ENCODE results near the gene SLC9A5.

The SLC9A5 gene

DNA sequence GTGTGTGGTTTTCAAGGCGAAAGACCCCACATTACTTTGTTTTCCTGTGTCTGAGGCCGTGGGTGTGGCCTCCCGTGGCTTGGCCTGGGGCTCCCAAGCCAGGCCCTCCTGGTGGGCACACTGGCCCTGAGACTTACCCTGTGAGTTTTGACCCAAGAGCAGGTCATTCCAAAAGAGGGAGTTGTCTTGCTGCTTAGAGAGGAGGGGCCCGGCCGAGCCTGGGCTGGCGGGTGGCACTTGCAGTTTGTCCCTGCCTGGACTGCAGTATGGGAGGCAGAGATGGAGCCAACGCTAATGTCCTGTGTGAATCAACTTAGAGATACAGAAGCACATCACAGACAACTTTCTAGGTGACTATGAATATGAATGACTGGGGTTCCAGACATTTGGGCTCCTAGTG, 53.3 kb downstream of the SLC9A5 start:
- TF ChIP-seq, protein P1, sequence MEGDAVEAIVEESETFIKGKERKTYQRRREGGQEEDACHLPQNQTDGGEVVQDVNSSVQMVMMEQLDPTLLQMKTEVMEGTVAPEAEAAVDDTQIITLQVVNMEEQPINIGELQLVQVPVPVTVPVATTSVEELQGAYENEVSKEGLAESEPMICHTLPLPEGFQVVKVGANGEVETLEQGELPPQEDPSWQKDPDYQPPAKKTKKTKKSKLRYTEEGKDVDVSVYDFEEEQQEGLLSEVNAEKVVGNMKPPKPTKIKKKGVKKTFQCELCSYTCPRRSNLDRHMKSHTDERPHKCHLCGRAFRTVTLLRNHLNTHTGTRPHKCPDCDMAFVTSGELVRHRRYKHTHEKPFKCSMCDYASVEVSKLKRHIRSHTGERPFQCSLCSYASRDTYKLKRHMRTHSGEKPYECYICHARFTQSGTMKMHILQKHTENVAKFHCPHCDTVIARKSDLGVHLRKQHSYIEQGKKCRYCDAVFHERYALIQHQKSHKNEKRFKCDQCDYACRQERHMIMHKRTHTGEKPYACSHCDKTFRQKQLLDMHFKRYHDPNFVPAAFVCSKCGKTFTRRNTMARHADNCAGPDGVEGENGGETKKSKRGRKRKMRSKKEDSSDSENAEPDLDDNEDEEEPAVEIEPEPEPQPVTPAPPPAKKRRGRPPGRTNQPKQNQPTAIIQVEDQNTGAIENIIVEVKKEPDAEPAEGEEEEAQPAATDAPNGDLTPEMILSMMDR (conservative IDR thresholded peaks at IDR 0.05), result no peak

DNA sequence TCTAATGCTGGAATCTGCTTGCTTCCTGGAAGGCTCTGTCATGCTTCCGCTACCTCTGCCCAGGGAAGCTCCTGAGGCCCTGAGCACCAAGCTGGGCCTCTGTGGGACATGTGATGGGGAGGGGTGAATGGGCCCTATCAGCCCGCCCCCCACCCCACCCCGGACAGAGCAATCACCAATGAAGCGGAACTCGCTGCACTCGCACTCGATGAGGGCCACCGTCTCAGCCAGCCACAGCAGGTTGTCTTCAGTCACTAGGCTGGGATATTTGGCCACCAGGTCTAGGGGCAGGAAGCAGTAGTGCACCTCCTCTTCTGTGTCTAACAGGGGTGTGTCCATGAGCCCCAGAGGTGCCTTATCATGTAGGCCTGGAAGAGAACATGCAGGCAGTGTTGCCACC, 54.2 kb downstream of the SLC9A5 start:
- no peak overlapping the region for H3K27ac ChIP-seq
- TF ChIP-seq, protein P1 (conservative IDR thresholded peaks at IDR 0.05), result no peak

More for the DNA sequence above, 53.3 kb downstream of the SLC9A5 start:
- H3K27ac ChIP-seq, result 0 out of 2 replicates have a peak overlapping the region, but pooled peaks have one; percentile 18

DNA sequence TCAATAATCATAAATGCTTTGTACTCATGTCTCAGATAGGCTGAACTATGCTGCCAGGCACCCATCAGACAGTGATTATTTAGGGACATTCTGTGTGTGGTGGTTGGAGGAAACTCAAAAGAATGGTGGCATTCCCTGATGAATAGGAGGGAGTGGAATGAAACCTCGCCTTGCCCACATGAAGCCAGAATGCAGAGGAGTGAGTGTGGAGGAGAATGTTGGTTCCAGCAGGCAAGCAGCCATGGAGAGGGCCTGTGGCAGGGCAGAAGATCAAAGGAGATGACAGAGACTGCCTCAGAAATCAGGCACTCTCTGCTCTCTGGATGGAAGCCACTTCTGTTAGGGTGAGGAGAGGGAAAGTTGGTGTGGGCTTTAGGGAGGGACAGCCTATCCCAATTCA, 55.2 kb downstream of the SLC9A5 start:
- TF ChIP-seq, protein P1 (conservative IDR thresholded peaks at IDR 0.05), result no peak
- no peak overlapping the region for H3K27ac ChIP-seq

DNA sequence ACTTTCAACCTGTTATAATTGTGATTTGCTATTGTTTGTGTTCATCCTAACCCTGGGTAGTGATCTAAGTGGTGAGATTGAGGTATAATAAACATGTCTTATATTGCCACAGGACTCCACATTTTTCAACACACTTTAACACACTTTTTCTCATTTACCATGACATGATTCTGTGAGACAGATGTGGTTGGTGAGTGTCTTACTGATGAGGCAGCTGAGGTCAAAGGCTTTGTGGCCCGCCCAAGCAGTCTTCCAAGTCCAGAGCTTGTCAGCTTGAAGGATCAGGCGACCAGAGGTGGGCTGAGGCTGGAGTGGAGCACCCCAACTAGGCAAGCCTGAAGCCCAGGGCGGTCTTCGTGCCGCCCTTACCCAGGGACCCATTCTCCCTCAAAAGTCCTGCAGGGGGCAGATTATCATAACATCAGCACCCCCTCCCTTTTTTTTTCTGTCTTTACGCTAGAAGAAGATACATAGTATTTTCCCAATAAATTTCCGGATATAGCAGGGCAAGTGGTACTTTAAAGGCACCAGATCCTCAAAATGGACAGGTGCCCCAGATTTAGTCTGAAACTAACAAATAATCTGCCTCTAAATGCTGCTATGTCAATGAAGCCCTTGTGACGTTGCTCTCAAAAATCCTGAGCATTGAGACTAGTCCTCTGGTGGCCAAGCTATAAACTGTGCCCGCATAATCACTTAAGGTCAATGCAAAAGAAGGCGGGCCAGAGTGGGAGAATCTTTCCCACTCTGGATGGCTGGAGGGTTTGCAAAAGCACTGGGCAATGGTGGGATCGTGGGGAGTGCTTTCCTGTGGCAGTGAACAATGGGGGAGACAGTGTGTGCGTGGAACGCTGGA, 56.7 kb downstream of the SLC9A5 start:
- TF ChIP-seq, protein P1 (conservative IDR thresholded peaks at IDR 0.05), result no peak
- no peak overlapping the region for H3K27ac ChIP-seq

DNA sequence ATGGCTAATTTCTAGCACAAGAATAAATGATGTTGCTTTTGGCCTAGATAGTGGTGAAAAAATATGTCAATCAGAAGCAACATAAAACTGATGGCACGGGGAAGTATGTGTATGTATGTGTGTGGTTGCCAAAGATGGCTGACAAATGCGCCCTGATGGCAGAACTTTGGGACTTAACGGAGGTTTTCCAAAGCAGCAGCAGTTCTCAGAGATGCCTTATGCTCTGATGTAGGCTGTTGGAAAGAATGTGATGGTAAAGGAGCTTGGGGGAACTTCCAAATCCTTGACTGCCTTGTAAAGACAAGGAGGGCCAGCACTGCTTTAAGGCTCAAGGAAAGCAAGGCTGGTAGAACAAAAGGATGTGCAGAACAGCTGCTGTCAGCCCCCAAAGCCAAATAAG, 61.8 kb downstream of the SLC9A5 start:
- TF ChIP-seq, protein P1 (conservative IDR thresholded peaks at IDR 0.05), result no peak
- no peak overlapping the region for H3K27ac ChIP-seq

DNA sequence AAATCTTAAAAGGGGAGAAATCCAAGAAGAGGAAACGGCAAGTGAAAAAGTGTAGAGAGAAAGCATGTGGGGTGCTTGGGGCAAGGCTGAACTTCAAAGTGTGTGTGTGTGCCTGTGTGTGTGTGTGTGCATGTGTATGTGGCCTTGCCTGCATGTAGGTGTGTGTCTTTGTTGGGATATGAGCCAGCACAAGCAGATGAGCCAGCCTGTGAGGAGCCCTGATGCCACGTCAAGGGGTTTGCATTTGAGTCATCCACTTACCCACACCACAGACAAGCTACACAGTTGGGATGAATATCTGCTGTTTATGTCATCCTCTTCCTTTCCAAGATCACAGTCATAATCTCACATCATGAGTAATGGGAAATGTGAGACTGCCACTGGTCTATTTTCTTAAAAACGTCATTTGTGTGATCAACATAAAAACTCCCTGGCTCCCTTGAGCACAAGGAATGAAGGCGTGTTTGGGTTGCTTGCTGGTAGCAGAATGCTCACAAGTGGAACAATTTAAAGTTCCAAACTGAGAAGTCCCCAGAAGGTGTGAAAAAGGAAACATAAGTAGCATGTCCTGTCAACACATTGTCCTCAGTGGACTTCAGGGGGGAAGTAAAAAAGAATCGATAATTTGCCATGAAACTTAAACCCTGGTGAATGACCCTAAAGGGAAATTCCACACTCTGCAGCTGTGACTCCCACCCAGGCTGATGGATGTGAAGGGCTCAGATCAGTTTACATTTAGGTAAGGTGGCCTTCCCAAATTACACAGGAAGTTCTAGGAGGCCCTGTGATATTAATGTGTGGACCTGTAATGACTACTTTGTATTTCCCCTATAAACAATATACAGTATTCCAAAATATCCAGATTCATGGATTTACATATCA, 63.1 kb downstream of the SLC9A5 start:
- TF ChIP-seq, protein P1 (conservative IDR thresholded peaks at IDR 0.05), result no peak
- peak overlapping the region; percentile 56 for H3K27ac ChIP-seq

DNA sequence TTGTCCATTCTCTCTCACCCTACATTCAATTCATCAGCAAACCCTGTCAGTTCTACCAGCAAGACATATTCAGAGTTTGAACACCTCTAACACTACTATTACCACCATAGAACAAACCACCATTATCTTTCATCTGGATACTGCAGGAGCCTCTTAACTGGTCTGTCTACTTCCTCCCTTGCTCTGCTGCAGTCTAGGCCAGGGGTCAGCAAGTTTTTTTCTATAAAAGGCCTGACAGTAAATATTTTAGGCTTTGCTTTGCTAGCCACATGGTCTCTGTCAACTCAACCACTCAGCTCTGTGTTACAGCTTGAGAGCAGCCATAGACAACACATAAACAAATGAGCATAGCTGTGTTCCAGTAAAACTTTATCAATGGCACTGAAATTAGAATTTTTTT, 63.9 kb downstream of the SLC9A5 start:
- TF ChIP-seq, protein P1 (conservative IDR thresholded peaks at IDR 0.05), result no peak
- peak overlapping the region; percentile 56 for H3K27ac ChIP-seq

All from VCaP (cell line).